ENCODE measurements around the gene PTPRN2.
"Not testable (repeated sequence)": the region's sequence is repeated elsewhere in the genome, so short reads cannot be mapped to it uniquely, and the experiment has no call there.

The PTPRN2 gene

GRCh38 chr7:158357898-158358821 lies 229.5 kb downstream of the PTPRN2 start:
- DNase-seq, result no peak

GRCh38 chr7:158357106-158357897 lies 230.3 kb downstream of the PTPRN2 start:
- no peak for DNase-seq

GRCh38 chr7:158356454-158356853 lies 231.2 kb downstream of the PTPRN2 start:
- DNase-seq, result no peak

GRCh38 chr7:158355456-158356065 lies 232.1 kb downstream of the PTPRN2 start:
- DNase-seq, result no peak

GRCh38 chr7:158354861-158355260 lies 232.8 kb downstream of the PTPRN2 start:
- no peak for DNase-seq

- no peak for DNase-seq
Measured at GRCh38 chr7:158353606-158354570, 233.7 kb downstream of the PTPRN2 start.

- DNase-seq, result not testable (repeated sequence)
Measured at GRCh38 chr7:158351899-158352729, 235.5 kb downstream of the PTPRN2 start.

GRCh38 chr7:158351481-158351880 lies 236.1 kb downstream of the PTPRN2 start:
- no peak for DNase-seq

- DNase-seq, result no peak
Measured at GRCh38 chr7:158351051-158351450, 236.6 kb downstream of the PTPRN2 start.

GRCh38 chr7:158350166-158350900 lies 237.3 kb downstream of the PTPRN2 start:
- no peak for DNase-seq

- DNase-seq, result no peak
Measured at GRCh38 chr7:158348446-158348845, 239.2 kb downstream of the PTPRN2 start.

GRCh38 chr7:158348039-158348438 lies 239.6 kb downstream of the PTPRN2 start:
- DNase-seq, result not testable (repeated sequence)

- no peak for DNase-seq
Measured at GRCh38 chr7:158345731-158346130, 241.9 kb downstream of the PTPRN2 start.

GRCh38 chr7:158344706-158345300 lies 242.8 kb downstream of the PTPRN2 start:
- DNase-seq, result no peak

GRCh38 chr7:158343936-158344455 lies 243.6 kb downstream of the PTPRN2 start:
- no peak for DNase-seq

- no peak for DNase-seq
Measured at GRCh38 chr7:158343526-158343925, 244.1 kb downstream of the PTPRN2 start.

GRCh38 chr7:158341097-158341496 lies 246.5 kb downstream of the PTPRN2 start:
- not testable (repeated sequence) for DNase-seq

GRCh38 chr7:158336952-158337351 lies 250.7 kb downstream of the PTPRN2 start:
- not testable (repeated sequence) for DNase-seq

- not testable (repeated sequence) for DNase-seq
Measured at GRCh38 chr7:158332516-158332915, 255.1 kb downstream of the PTPRN2 start.
